ENCODE results near the gene HMCN1.
A peak's percentile ranks its signal among the peaks of the same experiment; 100 is the strongest.
"Not testable (repeated sequence)": the region's sequence is repeated elsewhere in the genome, so short reads cannot be mapped to it uniquely, and the experiment has no call there.

HMCN1 gene

DNA sequence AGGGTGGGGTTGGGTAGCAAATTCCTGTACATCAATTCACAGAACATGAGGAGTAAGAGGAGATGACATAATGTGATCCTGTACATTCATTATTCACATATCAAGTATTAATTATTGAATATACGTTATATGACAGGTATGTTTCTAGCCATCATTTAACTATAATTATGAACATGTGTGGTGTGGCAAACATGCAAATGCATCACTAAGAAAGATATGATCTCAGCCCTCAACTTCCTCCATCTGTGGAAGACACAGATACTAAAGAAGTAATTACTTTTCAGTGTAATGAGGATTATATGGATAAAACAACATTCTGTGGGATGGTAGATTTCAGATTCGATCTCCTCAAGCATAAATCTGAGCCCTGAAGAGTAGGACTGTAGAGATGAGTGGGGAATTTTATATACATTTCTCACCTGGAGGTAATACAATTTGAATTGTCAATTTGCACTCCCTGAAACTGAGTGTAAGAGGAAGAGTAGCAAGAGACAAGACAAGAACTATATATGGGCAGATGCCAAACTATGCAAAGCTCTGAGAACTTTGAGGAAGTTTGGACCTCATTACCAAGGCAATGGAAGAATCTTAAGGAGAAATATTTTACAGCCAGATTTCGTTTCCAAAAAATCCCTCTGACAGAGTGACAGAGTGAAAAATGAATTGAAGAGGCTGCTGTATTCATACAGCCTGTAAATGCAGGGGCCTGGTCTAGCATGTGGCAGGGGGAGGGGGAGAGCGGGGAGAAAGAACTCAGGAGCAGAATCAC, 365.3 kb downstream of the HMCN1 start:
- DNase-seq = no peak

GRCh38 chr1:186102107-186102506, 367.9 kb downstream of the HMCN1 start:
- DNase-seq = no peak

DNA sequence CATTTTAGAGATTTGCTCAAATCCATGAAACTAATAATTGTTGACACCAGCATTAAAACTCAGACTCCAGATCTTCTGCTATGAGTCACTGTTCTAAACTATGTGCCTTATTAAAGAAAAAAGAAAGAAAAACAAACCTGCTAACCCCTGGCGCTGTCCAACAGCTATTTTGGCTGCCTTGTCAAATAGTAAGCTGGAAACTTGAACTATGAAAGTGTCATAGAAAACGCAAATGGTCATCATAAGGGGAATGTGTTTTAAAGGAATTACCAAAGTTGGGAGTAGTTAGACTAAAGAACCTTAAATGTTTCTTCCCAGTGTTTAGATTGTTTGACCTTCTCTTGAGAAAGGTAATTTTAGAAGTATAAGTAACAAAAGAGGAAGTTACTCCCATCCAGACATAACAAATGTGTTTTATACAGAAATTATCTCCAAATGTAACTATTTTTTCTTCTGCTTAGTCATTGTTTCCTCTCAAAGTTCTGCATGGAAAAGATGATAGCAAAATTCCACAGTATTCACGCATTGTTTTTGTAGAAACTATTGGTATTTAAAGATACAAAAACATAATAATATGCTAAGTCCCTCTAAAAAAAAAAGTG, 368.5 kb downstream of the HMCN1 start:
- DNase-seq = no peak

DNA sequence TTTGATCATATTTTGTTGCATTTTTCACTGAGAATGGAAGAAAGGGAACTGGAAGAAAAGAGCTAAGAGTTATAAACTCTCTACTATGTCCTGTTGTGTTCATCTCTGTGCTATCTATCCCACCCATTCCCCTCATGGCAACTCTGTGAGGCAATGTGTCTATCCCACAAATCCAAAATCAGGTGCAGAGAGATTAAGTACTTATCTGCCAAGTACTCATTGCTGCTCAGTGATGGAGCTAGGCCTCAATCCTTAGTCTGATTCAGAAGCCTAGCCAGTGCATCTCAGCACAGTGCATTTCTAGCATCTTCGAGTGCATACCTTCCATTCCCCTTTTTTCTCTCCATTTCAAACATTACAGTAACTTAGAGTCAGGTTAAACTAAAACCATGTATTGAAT, 370.3 kb downstream of the HMCN1 start:
- DNase-seq = no peak

DNA sequence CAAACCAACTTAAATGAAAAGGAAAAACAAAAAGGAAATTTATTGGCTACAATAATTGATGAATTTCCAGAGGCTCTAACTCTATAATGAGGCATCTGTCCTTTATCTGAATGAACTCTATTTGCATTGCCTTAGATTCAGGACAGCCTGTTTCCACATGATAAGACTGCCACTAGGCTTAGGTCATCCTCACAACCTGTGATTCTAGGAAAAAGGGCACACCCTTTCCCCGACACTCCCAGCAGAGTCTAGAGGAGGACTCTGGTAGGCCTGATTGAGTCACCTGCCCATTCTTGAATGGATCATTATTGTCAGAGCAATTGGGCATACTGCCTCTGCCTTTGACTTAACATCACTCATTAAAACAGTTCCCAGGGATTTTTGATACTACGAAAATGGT, 378.1 kb downstream of the HMCN1 start:
- peak; percentile 7 for DNase-seq

- no peak for DNase-seq
Observed at GRCh38 chr1:186113461-186113860, 379.3 kb downstream of the HMCN1 start.

GRCh38 chr1:186118724-186119123, 384.5 kb downstream of the HMCN1 start:
- DNase-seq = no peak

- DNase-seq = no peak
Observed at GRCh38 chr1:186122837-186123236, 388.6 kb downstream of the HMCN1 start.

DNA sequence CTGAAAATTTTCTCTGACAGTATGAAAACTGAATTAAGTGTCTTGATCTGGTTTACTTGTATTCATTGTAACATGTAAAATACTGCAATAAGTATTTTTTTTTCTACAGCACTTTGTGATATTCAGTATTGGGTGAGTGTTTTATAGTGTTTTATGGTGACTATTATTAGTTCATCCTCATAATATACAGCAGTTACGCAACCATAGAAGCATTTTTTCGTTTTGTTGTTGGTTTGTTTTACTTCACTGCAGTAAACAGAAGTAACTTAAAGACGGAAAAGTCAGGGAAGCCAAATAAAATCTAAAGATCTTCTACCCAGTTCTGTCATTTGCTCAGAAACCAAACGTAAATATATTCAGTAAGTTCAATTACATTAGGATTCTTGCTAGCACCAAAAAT, 390.8 kb downstream of the HMCN1 start:
- DNase-seq = no peak

DNA sequence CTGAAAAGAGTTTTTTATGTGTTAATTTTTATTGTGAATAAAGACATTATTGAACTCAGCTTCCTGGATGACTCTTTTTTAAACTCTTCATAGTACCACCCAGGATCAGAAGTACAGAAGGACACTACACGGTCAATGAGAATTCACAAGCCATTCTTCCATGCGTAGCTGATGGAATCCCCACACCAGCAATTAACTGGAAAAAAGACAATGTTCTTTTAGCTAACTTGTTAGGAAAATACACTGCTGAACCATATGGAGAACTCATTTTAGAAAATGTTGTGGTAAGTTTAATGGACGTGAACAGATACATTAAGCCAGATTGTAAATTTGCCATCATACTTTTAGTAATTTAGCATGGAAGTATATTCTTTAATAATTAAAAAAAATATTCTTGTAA, 391.3 kb downstream of the HMCN1 start:
- DNase-seq = no peak

- no peak for DNase-seq
Observed at GRCh38 chr1:186129758-186130157, 395.6 kb downstream of the HMCN1 start.

DNA sequence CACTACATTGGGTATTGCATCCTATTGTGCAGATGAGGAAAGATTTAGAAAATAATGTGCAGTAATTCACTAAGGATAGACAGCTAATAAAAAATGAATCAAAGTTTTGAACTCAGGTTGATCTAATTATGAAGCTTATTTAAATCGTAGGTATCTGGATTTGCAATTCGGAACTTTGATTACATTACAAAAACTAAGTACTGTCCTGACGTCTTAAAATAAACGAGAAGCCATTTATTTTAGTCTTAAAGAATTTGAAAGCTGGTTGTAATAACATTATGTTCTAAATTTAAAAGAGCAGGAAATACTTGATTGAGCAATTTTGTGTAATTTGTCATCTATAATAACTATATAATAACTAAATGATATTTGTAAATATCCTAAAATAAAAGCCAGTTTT, 404.9 kb downstream of the HMCN1 start:
- no peak for DNase-seq

DNA sequence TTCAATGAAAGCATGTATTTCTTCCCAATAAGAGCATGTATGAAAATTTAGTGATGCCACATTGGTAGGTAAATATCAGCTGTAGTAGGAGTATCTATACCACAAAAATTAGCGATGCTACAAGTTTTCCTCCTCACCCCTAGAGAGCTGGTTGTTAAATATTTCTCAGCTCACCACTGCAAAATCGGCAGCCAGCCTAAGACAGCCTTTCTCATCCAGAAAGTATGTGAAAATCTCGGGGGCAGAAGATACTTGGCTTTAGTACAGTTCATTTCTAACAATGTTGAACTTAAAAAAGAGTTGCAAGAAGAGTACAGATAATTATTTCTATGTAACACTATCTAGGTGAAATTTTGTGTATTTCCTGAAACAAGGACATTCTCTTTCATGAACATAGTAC, 405.5 kb downstream of the HMCN1 start:
- no peak for DNase-seq

DNA sequence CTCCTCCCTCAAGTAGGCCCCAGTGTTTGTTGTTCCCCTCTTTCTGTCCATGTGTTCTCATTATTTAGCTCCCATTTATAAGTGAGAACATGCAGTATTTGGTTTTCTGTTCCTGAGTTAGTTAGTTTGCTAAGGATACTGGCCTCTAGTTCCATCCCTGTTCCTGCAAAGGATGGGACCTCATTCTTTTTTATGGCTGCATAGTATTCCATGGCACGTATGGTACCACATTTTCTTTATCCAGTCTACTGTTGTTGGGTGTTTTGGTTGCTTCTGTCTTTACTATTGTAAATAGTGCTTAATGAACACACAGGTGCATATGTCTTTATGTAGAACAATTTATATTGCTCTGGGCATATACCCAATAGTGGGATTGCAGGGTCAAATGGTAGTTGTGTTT, 408.0 kb downstream of the HMCN1 start:
- no peak for DNase-seq

- DNase-seq = no peak
Observed at GRCh38 chr1:186142916-186143315, 408.7 kb downstream of the HMCN1 start.

GRCh38 chr1:186143481-186143880, 409.3 kb downstream of the HMCN1 start:
- no peak for DNase-seq

GRCh38 chr1:186144505-186144904, 410.3 kb downstream of the HMCN1 start:
- DNase-seq = no peak

DNA sequence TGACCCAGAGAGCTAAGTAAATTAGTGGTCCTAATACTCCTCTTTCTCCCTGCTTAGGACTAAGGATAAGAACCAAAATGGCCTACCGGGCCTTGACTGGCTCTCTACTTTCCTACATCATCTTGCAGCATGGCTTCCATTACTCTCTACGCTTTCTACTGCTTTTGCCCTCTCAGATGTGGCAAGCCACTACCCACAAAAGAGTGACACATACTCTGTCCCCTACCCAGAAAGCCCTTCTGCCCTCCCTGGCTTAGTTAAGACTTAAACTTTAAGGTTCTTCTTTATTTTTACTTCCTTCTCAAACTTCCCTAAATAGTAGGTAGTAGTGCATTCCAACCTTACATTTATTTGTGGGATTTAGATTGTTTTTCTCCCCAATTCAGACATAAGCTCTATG, 412.8 kb downstream of the HMCN1 start:
- DNase-seq = no peak

- no peak for DNase-seq
Observed at GRCh38 chr1:186149591-186149990, 415.4 kb downstream of the HMCN1 start.

GRCh38 chr1:186152227-186152619, 418.0 kb downstream of the HMCN1 start:
- no peak for DNase-seq

GRCh38 chr1:186152620-186153239, 418.5 kb downstream of the HMCN1 start:
- peak; percentile 34 for DNase-seq

DNA sequence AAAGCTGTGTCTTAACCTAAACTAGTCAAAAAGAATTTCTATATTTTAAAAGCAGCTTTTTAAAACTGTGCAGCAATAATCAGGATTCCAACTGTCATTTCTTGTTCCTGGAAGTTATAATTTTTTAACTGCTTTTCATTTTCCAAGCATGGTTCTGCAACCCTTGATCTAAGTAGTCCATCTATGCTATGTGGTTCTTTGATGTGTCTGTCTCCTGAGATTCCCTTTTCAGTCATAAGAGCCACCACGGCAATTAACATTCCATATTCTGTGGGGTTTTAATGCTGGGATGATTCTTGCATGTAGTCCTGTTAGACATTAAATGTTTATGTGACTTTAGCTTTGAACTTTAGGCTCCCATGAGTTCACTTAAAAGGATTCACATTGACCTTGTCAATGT, 420.5 kb downstream of the HMCN1 start:
- no peak for DNase-seq

GRCh38 chr1:186155594-186155993, 421.4 kb downstream of the HMCN1 start:
- peak; percentile 74 for DNase-seq

GRCh38 chr1:186162895-186163294, 428.7 kb downstream of the HMCN1 start:
- DNase-seq = not testable (repeated sequence)
